ENCODE results near the gene CARNS1. TPM values are rescaled to one million over a fixed set of nuclear protein-coding genes. Genes with fewer than 3 reads are reported as not detected.

Gene CARNS1
- total and polyA plus RNA-seq, 7 donors, result 2.1 to 27.5 (median 7.0) TPM

DNA sequence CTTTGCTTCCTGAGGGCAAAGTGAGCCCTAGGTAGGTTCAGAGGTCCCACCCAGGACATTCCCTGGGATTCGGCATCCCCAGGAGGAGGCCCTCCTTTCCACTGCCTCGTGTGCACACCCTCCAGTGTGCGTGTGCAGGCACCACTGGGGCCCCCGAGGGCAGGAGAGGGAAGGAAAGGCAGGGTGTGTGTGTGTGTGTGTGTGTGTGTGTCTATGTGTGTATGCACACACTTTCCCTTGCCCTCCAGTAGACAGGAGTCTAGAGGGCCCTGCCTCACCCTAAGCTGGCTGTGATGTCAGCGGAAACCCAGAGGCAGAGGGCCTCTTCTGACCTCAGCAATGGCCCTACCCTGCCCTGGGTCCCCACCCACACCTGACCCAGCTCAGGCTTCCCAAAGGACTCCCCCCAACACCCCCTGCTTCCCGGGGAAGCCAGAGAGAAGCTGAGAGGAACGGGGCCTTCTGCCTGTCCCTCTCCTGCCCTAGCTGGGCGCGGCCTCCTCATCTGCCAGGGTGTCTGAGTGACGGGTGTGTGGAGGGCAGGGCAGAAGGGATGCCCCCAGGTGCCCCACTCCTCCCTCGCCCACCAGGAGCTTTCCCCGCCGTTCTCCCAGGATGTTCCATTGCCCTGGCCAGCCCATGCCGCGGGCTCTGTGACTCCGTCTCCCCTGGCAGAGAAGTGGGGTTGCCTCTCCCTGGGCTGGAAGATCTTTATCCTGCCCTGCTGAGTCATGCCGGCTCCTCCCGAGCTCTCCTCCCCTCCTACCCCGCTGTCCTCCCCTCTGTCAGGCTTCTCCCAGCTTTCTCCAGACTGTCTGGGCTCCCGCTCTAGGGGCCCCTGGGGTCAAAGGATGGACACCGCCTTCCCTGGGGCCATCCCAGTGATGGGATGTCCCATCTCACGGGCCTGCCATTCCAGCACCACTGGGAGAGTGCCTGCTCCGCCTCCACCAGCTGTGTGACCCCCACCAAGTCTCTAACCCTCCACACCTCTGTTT lies 36.1 kb upstream of the CARNS1 start:
- WGBS, 3 donors, result 73 to 80% (median 78%) methylated on average over 22 to 23 of the region's 23 CpGs
- peaks cover 0 to 17% (median 5%) of the 10 kb centered on the region in 3 donors for H3K27me3 ChIP-seq (ENCODE audit: insufficient read depth in 3 of 3, low read length in 2 of 3)
- intact Hi-C loops (cut with DNase I), result loop anchor here (5.0 to 10.0 kb wide), 2 partner anchors 115 to 117 kb away; partner anchors contain the start of gene GRK2 (in 1 of the 2)

DNA sequence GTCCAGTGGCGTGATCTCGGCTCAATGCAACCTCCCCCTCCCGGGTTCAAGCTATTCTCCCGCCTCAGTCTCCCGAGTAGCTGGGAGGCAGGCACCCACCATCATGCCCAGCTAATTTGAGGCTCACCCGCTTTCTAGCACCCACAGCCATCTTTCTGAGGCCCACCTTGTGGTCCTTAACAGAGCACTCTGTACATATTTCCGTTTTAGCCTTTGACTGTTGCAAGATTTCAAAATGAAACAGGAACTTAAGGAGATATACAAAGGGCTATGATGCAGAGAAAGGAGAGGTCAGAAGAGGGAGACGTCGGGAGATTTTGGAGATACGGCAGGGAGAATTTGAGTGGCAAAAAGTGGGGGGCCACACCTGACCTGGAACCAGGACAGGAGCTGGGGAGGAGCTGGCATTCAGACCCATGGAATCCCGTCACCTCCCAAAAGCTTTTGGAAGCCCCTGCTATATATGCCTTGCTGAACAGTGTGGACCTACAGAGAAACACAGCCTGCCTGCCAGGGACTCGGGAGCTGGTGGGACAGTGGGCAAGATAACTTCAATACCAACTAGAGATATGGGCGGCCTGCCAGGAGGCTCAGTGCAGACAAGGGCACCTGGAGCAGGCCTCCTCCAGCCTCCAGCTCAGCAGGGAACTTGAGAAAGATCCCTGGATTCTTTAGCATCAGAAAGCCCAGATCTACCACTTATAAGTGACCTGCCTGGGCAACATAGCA lies 34.1 kb upstream of the CARNS1 start:
- Histone ChIP-seq H3K27ac (no peak overlapping the region), H3K9me3 (no peaks in the 10 kb centered on the region), H3K27me3 (ENCODE audit: insufficient read depth in 3 of 3, low read length in 2 of 3) (no peaks in the 10 kb centered on the region), H3K36me3 (ENCODE audit: insufficient read depth in 1 of 2, low read depth in 1 of 2) (no peaks in the 10 kb centered on the region), H3K4me1 (no peaks in the 10 kb centered on the region), H3K4me3 (no peak overlapping the region)
- DNase-seq (no peak), ATAC-seq (no peak)
- TF ChIP-seq, protein P1, sequence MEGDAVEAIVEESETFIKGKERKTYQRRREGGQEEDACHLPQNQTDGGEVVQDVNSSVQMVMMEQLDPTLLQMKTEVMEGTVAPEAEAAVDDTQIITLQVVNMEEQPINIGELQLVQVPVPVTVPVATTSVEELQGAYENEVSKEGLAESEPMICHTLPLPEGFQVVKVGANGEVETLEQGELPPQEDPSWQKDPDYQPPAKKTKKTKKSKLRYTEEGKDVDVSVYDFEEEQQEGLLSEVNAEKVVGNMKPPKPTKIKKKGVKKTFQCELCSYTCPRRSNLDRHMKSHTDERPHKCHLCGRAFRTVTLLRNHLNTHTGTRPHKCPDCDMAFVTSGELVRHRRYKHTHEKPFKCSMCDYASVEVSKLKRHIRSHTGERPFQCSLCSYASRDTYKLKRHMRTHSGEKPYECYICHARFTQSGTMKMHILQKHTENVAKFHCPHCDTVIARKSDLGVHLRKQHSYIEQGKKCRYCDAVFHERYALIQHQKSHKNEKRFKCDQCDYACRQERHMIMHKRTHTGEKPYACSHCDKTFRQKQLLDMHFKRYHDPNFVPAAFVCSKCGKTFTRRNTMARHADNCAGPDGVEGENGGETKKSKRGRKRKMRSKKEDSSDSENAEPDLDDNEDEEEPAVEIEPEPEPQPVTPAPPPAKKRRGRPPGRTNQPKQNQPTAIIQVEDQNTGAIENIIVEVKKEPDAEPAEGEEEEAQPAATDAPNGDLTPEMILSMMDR (IDR thresholded peaks at IDR 0.05), result no peak
- intact Hi-C loops (cut with DNase I), result loop anchor here (5.0 to 10.0 kb wide), 2 partner anchors 117 to 119 kb away; partner anchors contain the start of gene GRK2 (in 1 of the 2)
- 78 to 82% (median 82%) methylated on average over 13 of the region's 13 CpGs for WGBS, 3 donors

More for the DNA sequence above, 36.1 kb upstream of the CARNS1 start:
- H3K27ac ChIP-seq, result no peak overlapping the region
- H3K4me3 ChIP-seq, result no peak overlapping the region
- H3K36me3 ChIP-seq (ENCODE audit: insufficient read depth in 1 of 2, low read depth in 1 of 2), result no peaks in the 10 kb centered on the region
- TF ChIP-seq, protein P1 (IDR thresholded peaks at IDR 0.05), result no peak
- ATAC-seq, result no peak
- no peak for DNase-seq
- H3K4me1 ChIP-seq, result peaks cover 3% of the 10 kb centered on the region
- H3K9me3 ChIP-seq, result no peaks in the 10 kb centered on the region

DNA sequence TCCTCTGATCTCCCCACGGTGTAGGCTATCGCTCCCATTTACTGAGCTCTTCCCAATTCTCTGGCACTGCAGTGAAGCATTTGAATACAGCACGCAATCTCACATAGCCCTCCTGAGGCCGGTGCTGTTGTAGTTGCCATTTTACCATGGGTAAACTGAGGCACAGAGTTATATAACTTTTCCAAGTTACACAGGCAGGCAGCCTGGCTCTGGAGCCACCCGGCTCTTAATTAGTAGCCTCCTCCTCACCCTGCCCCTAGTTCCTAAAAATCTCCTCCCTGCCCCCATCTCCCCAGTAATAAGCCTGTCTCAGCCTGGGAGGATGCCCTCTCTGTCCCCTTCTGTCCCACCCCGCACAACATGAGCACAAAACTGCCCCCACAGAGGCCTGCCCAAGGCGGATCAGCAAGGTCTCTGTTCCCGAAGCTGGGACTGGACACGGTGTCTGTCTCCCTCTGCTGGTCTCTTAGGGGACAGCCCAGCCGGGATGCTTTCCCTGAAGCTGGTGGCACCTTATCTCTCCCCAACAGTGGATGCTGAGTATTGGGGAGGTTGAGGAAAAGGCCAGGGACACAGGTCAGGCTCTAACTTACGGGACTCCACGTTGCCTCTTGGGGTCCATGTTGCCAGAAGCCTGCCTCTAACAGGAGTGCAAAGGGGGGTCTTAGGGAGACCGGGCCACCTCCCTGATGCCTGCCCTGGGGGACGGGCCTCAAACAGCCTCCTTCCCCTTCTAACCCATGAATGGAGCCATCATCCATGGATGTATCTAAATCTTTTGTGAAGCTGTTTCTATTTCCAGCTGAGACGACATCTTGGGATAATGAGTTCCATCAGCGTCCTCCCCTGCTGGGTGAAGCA lies 33.0 kb upstream of the CARNS1 start:
- intact Hi-C loops (cut with DNase I), result loop anchor here (1.0 to 10.0 kb wide), 4 partner anchors 25 to 120 kb away; partner anchors contain the start of gene GRK2 (in 1 of the 2)
- Histone ChIP-seq H3K4me1 (no peaks in the 10 kb centered on the region), H3K9me3 (no peaks in the 10 kb centered on the region), H3K27ac (no peak overlapping the region), H3K4me3 (no peak overlapping the region), H3K36me3 (ENCODE audit: insufficient read depth in 1 of 2, low read depth in 1 of 2) (no peaks in the 10 kb centered on the region), H3K27me3 (ENCODE audit: insufficient read depth in 3 of 3, low read length in 2 of 3) (no peaks in the 10 kb centered on the region)
- 41 to 44% (median 41%) methylated on average over 16 of the region's 16 CpGs for WGBS, 3 donors
- DNase-seq, result peak; percentile 80 to 86
- TF ChIP-seq, protein P1 (IDR thresholded peaks at IDR 0.05), result peak; percentile 96
- ATAC-seq, result peak; percentile 86 to 95 (median 91)

DNA sequence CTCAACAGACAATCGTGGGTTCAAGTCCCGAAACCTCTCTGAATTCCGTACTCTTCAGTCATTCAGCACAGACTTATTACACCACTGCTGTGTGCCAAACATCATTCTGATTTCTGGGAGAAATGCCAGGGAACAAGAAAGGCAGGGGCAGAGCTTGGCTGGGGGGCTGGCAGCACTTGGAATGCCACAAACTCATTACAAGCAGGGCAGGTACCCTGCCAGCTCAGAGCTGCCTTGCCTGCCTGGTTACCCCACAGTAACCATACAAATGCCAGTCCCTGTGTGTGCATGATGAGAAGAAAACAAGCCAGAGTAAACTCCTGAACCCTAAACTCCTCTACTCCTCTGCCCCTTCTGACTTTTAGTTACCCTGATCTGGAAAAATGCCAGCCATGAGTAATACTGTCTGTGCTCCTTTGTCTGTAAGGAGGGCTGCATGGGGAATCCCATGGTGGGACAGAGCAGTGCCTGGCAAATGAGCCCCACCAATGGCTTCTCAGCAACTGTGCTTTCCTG lies 30.6 kb upstream of the CARNS1 start:
- Histone ChIP-seq H3K9me3 (no peaks in the 10 kb centered on the region), H3K27me3 (ENCODE audit: insufficient read depth in 3 of 3, low read length in 2 of 3) (no peaks in the 10 kb centered on the region), H3K4me3 (no peak overlapping the region), H3K27ac (no peak overlapping the region), H3K36me3 (ENCODE audit: insufficient read depth in 1 of 2, low read depth in 1 of 2) (no peaks in the 10 kb centered on the region), H3K4me1 (no peaks in the 10 kb centered on the region)
- ATAC-seq, result no peak
- WGBS, 3 donors, result 30 to 46% (median 34%) methylated on average over 3 of the region's 3 CpGs
- TF ChIP-seq, protein P1 (IDR thresholded peaks at IDR 0.05), result no peak
- intact Hi-C loops (cut with DNase I), result loop anchor here (5.0 to 10.0 kb wide), 2 partner anchors 120 to 123 kb away; partner anchors contain the start of gene GRK2 (in 1 of the 2)
- DNase-seq, result no peak
